GM23338 (cell line): ENCODE measurements around the gene LAMB1. TPM values are rescaled to one million over a fixed set of nuclear protein-coding genes. Genes with fewer than 3 reads are reported as not detected.

Experiments used
- ATAC-seq: fragments of 200-7000 bp; cut with Tn5 transposase; 3 replicates; pipeline ENCODE4 v1.9.1; 2020
- DNase-seq: peaks from one replicate; pipeline ENCODE4 v3.0.0-alpha.2; 2015; ENCODE audit warnings: low spot score
- H2AFZ ChIP-seq: fragments of 200-600 bp; sonication (generic); 2 replicates; pipeline ENCODE4 v1.8.0; 2016; ENCODE audit warnings: antibody characterized with exemption, mild to moderate bottlenecking, moderate library complexity
- H3F3A ChIP-seq: fragments of 200-600 bp; sonication (generic); replicated peaks from 2 replicates; pipeline ENCODE4 v1.8.0; 2017; ENCODE audit warnings: antibody characterized with exemption, mixed run types, low read depth
- H3K27ac ChIP-seq: fragments of 200-600 bp; sonication (generic); 2 replicates; pipeline ENCODE4 v1.6.1; 2016; ENCODE audit warnings: low read depth
- H3K27me3 ChIP-seq: fragments of 200-600 bp; sonication (generic); 2 replicates; pipeline ENCODE4 v1.8.0; 2016; ENCODE audit warnings: mild to moderate bottlenecking, mixed run types, moderate library complexity; ENCODE audit not compliant: insufficient read depth
- H3K36me3 ChIP-seq: fragments of 200-600 bp; sonication (generic); 2 replicates; pipeline ENCODE4 v1.8.0; 2016; ENCODE audit warnings: mild to moderate bottlenecking; ENCODE audit not compliant: insufficient read depth
- H3K4me1 ChIP-seq: fragments of 200-600 bp; sonication (generic); 2 replicates; pipeline ENCODE4 v1.8.0; 2016; ENCODE audit warnings: mild to moderate bottlenecking, moderate library complexity; ENCODE audit not compliant: insufficient read depth
- H3K4me2 ChIP-seq: fragments of 200-600 bp; sonication (generic); 2 replicates; pipeline ENCODE4 v1.7.1; 2017; ENCODE audit warnings: mixed run types
- H3K4me3 ChIP-seq: fragments of 200-600 bp; sonication (generic); 2 replicates; pipeline ENCODE4 v1.6.1; 2016; ENCODE audit warnings: mixed run types
- H3K79me2 ChIP-seq: fragments of 200-600 bp; sonication (generic); replicated peaks from 2 replicates; pipeline ENCODE4 v1.8.0; 2017; ENCODE audit warnings: mild to moderate bottlenecking; ENCODE audit not compliant: insufficient read depth
- H3K9me2 ChIP-seq: fragments of 200-600 bp; sonication (generic); 2 replicates; pipeline ENCODE4 v1.8.0; 2017; ENCODE audit not compliant: insufficient read depth
- H4K20me1 ChIP-seq: fragments of 200-600 bp; sonication (generic); replicated peaks from 2 replicates; pipeline ENCODE4 v1.8.0; 2017; ENCODE audit warnings: mild to moderate bottlenecking; ENCODE audit not compliant: insufficient read depth
- H3K27ac Mint-ChIP-seq: 2 replicates; pipeline ENCODE4 v1.8.0; 2020; ENCODE audit warnings: inconsistent platforms, mild to moderate bottlenecking, moderate library complexity, mixed read lengths
- H3K27me3 Mint-ChIP-seq: 3 replicates; pipeline ENCODE4 v1.8.0; 2022; ENCODE audit warnings: low read depth, mild to moderate bottlenecking, moderate library complexity, mixed read lengths, inconsistent platforms; ENCODE audit not compliant: insufficient read depth, poor library complexity
- H3K36me3 Mint-ChIP-seq: 3 replicates; pipeline ENCODE4 v1.8.0; 2021; ENCODE audit warnings: low read depth, mild to moderate bottlenecking, inconsistent platforms, moderate library complexity, mixed read lengths
- H3K4me1 Mint-ChIP-seq: 3 replicates; pipeline ENCODE4 v1.8.0; 2020; ENCODE audit warnings: mild to moderate bottlenecking, inconsistent platforms, mixed read lengths
- H3K4me3 Mint-ChIP-seq: 3 replicates; pipeline ENCODE4 v1.8.0; 2021; ENCODE audit warnings: moderate library complexity, mild to moderate bottlenecking, inconsistent platforms, mixed read lengths
- H3K9me3 Mint-ChIP-seq: 3 replicates; pipeline ENCODE4 v1.8.0; 2020; ENCODE audit warnings: moderate library complexity, mild to moderate bottlenecking, inconsistent platforms, mixed read lengths
- CREB1 ChIP-seq: fragments of 250-450 bp; sonication (Bioruptor Pico); IDR thresholded peaks from 2 replicates; pipeline ENCODE4 v1.5.0; 2020; ENCODE audit warnings: low read depth, mild to moderate bottlenecking, moderate library complexity
- EZH2 ChIP-seq: fragments of 200-600 bp; sonication (generic); IDR thresholded peaks from one replicate; pipeline ENCODE4 v1.8.0; 2017; ENCODE audit warnings: antibody characterized with exemption, mild to moderate bottlenecking, low read depth; ENCODE audit not compliant: unreplicated experiment
- EZH2phosphoT487 ChIP-seq: fragments of 200-600 bp; sonication (generic); IDR thresholded peaks from one replicate; pipeline ENCODE4 v1.8.1; 2018; ENCODE audit warnings: antibody characterized with exemption; ENCODE audit not compliant: unreplicated experiment
- JUNB ChIP-seq: IDR thresholded peaks from one replicate; pipeline ENCODE4 v1.6.1; 2016; ENCODE audit warnings: antibody characterized with exemption; ENCODE audit not compliant: unreplicated experiment
- NANOG ChIP-seq: IDR thresholded peaks from 2 replicates; pipeline ENCODE4 v1.6.1; 2016; ENCODE audit warnings: antibody characterized with exemption, borderline replicate concordance
- POLR2AphosphoS5 ChIP-seq: IDR thresholded peaks from 2 replicates; pipeline ENCODE4 v1.6.1; 2016; ENCODE audit warnings: antibody characterized with exemption, low read depth
- REST ChIP-seq: IDR thresholded peaks from one replicate; pipeline ENCODE4 v1.6.1; 2018; ENCODE audit warnings: antibody characterized with exemption; ENCODE audit not compliant: unreplicated experiment
- STAT1 ChIP-seq: IDR thresholded peaks from one replicate; pipeline ENCODE4 v1.6.1; 2016; ENCODE audit warnings: antibody characterized with exemption; ENCODE audit not compliant: unreplicated experiment
- ZNF114 ChIP-seq: fragments of 250-450 bp; sonication (Bioruptor Pico); IDR thresholded peaks from 2 replicates; pipeline ENCODE4 v1.5.0; 2020; ENCODE audit warnings: mild to moderate bottlenecking, moderate library complexity
- ZNF331 ChIP-seq: fragments of 250-450 bp; sonication (Bioruptor Pico); IDR thresholded peaks from 2 replicates; pipeline ENCODE4 v1.5.0; 2020; ENCODE audit warnings: low read depth, mild to moderate bottlenecking, moderate library complexity
- ZNF462 ChIP-seq: fragments of 250-450 bp; sonication (Bioruptor Pico); IDR thresholded peaks from 2 replicates; pipeline ENCODE4 v1.5.0; 2020; ENCODE audit warnings: mild to moderate bottlenecking, moderate library complexity
- polyA plus RNA-seq: library from polyadenylated mRNA; unstranded; fragments of >200 nt; fragmentation: Nextera tagmentation; extraction: Ambion mirVana; gene quantifications from 2 replicates; pipeline ENCODE4 v1.2.1, GENCODE V29; 2016
- total RNA-seq: library from RNA; depleted of rRNA; stranded (reverse); fragments of >200 nt; shearing (Covaris generic); gene quantifications from 2 replicates; pipeline ENCODE4 v1.2.3, GENCODE V29; 2014
- TF ChIP-seq, protein P1 (sequence below): IDR thresholded peaks from 2 replicates; pipeline ENCODE4 v1.6.1; 2016; ENCODE audit warnings: antibody characterized with exemption
- TF ChIP-seq, protein P2 (sequence below), 2 experiments: fragments of 200-600 bp in 1 of 2; sonication (generic) in 1 of 2; conservative IDR thresholded peaks; 2 replicates each; pipeline versions ENCODE4 v1.5.1 to v1.6.1; 2016 to 2017; ENCODE audit warnings: antibody characterized with exemption in 2 of 2, low read depth in 2 of 2, mild to moderate bottlenecking in 2 of 2, moderate library complexity in 1 of 2

Gene LAMB1
- total and polyA plus RNA-seq, 2 experiments from 2014 or later = 53.5 to 57.8 TPM

DNA sequence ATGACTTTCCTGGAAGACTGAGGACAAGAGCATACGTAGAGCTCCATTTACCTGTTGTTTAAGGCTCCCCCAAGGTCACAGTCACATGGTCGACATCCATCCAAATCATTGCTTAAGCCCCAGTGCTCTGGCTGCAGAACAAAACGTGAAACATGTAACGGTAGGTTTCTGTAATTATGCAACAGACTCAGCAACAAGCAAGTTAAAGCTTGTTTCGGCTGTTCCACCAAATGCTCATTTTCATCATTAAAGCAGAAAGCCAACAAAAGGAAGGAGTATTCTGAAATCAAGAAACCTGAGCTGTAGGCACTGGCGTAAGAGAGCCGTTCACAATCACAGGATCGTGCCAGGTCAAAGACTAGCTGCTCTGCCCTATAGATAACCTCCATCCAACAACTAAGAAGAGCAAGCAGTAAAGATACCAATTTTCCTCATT lies 30.0 kb downstream of the LAMB1 start:
- Histone ChIP-seq H3K4me3 (no peak overlapping the region), H3K4me1 (no peaks in the 10 kb centered on the region), H2AFZ (no peak overlapping the region), H3F3A (no peaks in the 10 kb centered on the region), H3K27me3 (no peaks in the 10 kb centered on the region), H3K9me2 (no peaks in the 10 kb centered on the region), H4K20me1 (no peaks in the 10 kb centered on the region), H3K27ac (no peak overlapping the region), H3K79me2 (no peaks in the 10 kb centered on the region), H3K36me3 (peaks cover 14% of the 10 kb centered on the region; the same call in 1 of the 2 replicates), H3K4me2 (no peak overlapping the region)
- peaks cover 16% of the 10 kb centered on the region; the same call in 2 of the 3 replicates for H3K36me3 Mint-ChIP-seq
- no peak for ATAC-seq
- H3K27ac Mint-ChIP-seq = no peak overlapping the region
- peaks cover 5% of the 10 kb centered on the region for H3K27me3 Mint-ChIP-seq
- DNase-seq = no peak
- TF ChIP-seq, protein P1, sequence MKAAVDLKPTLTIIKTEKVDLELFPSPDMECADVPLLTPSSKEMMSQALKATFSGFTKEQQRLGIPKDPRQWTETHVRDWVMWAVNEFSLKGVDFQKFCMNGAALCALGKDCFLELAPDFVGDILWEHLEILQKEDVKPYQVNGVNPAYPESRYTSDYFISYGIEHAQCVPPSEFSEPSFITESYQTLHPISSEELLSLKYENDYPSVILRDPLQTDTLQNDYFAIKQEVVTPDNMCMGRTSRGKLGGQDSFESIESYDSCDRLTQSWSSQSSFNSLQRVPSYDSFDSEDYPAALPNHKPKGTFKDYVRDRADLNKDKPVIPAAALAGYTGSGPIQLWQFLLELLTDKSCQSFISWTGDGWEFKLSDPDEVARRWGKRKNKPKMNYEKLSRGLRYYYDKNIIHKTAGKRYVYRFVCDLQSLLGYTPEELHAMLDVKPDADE = no peak
- TF ChIP-seq JUNB (no peak), NANOG (no peak), POLR2AphosphoS5 (no peak), ZNF462 (CRISPR knock-in tag) (no peak), CREB1 (CRISPR knock-in tag) (no peak), STAT1 (no peak), ZNF114 (CRISPR knock-in tag) (no peak), EZH2phosphoT487 (no peak), REST (no peak), EZH2 (no peak), ZNF331 (CRISPR knock-in tag) (no peak)
- TF ChIP-seq, protein P2, sequence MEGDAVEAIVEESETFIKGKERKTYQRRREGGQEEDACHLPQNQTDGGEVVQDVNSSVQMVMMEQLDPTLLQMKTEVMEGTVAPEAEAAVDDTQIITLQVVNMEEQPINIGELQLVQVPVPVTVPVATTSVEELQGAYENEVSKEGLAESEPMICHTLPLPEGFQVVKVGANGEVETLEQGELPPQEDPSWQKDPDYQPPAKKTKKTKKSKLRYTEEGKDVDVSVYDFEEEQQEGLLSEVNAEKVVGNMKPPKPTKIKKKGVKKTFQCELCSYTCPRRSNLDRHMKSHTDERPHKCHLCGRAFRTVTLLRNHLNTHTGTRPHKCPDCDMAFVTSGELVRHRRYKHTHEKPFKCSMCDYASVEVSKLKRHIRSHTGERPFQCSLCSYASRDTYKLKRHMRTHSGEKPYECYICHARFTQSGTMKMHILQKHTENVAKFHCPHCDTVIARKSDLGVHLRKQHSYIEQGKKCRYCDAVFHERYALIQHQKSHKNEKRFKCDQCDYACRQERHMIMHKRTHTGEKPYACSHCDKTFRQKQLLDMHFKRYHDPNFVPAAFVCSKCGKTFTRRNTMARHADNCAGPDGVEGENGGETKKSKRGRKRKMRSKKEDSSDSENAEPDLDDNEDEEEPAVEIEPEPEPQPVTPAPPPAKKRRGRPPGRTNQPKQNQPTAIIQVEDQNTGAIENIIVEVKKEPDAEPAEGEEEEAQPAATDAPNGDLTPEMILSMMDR (conservative IDR thresholded peaks at IDR 0.05; ENCODE audit: low read depth in 2 of 2) = no peak
- no peaks in the 10 kb centered on the region; the same call in 2 of the 3 replicates for H3K9me3 Mint-ChIP-seq
- H3K4me1 Mint-ChIP-seq = peaks cover 28% of the 10 kb centered on the region
- no peak overlapping the region for H3K4me3 Mint-ChIP-seq
